ENCODE measurements around the gene MALRD1.

MALRD1 gene

DNA sequence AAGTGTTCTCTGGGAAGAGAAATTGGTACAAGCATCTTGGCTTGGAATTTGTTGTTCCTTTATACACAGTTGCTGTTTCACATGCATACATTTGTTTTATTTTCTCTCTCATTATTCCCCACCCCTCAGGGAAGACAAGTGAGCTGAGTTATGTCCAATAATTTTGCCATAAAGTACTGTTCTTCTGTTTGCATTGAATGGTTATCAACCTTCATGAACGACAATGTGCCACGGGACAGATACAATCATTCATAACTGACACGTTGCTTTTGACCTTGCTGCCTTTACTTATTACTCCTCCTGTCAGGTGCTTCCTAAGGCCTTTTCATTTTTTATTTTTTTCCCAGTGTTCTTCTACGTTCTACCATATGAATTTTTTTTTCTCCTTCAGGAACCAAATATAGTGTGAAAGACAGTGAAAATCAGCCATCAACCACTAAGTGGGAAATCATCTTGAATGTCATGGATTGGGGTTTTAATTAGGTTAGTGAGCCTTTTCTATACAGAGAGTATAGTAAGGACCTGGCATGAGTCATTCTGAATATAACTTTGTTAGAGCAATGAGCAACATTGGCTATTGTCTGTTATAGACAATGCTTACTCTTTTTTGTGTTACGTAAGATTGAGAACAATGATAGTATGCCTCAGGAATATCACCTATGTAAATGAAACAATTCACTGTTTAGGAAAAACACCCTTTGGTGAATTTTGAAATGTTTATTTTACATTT lies 383.2 kb downstream of the MALRD1 start:
- TF ChIP-seq, protein P1, sequence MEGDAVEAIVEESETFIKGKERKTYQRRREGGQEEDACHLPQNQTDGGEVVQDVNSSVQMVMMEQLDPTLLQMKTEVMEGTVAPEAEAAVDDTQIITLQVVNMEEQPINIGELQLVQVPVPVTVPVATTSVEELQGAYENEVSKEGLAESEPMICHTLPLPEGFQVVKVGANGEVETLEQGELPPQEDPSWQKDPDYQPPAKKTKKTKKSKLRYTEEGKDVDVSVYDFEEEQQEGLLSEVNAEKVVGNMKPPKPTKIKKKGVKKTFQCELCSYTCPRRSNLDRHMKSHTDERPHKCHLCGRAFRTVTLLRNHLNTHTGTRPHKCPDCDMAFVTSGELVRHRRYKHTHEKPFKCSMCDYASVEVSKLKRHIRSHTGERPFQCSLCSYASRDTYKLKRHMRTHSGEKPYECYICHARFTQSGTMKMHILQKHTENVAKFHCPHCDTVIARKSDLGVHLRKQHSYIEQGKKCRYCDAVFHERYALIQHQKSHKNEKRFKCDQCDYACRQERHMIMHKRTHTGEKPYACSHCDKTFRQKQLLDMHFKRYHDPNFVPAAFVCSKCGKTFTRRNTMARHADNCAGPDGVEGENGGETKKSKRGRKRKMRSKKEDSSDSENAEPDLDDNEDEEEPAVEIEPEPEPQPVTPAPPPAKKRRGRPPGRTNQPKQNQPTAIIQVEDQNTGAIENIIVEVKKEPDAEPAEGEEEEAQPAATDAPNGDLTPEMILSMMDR (conservative IDR thresholded peaks at IDR 0.05; ENCODE audit: control insufficient read depth, insufficient read depth, low read depth, low read length): no peak
- DNase-seq (ENCODE audit: low read depth): no peak

GRCh38 chr10:19449860-19450259 lies 401.3 kb downstream of the MALRD1 start:
- TF ChIP-seq, protein P1 (conservative IDR thresholded peaks at IDR 0.05; ENCODE audit: control insufficient read depth, insufficient read depth, low read depth, low read length): no peak
- no peak overlapping the region for H3K4me3 ChIP-seq (ENCODE audit: control insufficient read depth, low read depth, low read length)
- no peak for DNase-seq (ENCODE audit: low read depth)

More for the DNA sequence above, 383.2 kb downstream of the MALRD1 start:
- H3K4me3 ChIP-seq (ENCODE audit: control insufficient read depth, low read depth, low read length): no peak overlapping the region

DNA sequence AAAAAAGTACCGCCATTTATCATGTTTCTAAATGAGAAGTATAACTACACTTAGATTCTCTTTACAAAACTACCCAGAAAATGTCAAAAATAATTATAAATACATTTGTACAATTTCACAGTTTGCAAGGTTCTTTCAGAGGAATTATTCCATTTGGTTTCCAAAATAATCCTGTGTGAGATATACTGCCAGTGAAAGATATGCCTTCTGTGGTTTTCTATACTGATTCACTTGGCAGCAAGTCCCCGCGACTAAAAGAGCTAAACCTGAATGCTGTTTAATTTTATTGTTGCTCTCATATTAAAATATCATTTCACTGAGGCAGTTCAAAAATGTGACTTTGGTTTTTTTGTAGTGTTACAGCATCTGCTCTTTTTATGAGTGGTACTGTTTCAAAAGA lies 402.8 kb downstream of the MALRD1 start:
- DNase-seq (ENCODE audit: low read depth): no peak
- TF ChIP-seq, protein P1 (conservative IDR thresholded peaks at IDR 0.05; ENCODE audit: control insufficient read depth, insufficient read depth, low read depth, low read length): no peak
- no peak overlapping the region for H3K4me3 ChIP-seq (ENCODE audit: control insufficient read depth, low read depth, low read length)

DNA sequence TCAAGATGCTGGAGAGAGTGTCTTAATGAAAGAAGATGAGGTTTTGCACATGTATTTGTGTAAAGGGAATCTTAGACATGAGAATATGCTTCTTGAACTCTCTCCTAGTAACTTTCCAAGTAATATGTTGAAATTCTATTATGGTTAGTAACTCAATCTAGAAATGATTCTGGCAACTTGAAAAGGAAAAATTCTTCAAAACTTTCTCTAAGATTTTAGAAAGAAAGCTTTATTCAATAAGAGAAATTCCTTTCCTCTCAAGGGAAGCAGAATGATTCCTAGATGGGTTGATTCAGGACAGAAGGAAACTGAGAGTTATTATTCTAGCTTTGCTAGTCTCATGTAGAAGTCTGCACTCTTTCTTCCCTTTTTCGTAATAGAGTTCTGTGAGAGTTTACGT lies 403.3 kb downstream of the MALRD1 start:
- no peak for DNase-seq (ENCODE audit: low read depth)
- no peak overlapping the region for H3K4me3 ChIP-seq (ENCODE audit: control insufficient read depth, low read depth, low read length)
- TF ChIP-seq, protein P1 (conservative IDR thresholded peaks at IDR 0.05; ENCODE audit: control insufficient read depth, insufficient read depth, low read depth, low read length): no peak

- no peak overlapping the region for H3K4me3 ChIP-seq (ENCODE audit: control insufficient read depth, low read depth, low read length)
- no peak for DNase-seq (ENCODE audit: low read depth)
- TF ChIP-seq, protein P1 (conservative IDR thresholded peaks at IDR 0.05; ENCODE audit: control insufficient read depth, insufficient read depth, low read depth, low read length): no peak
Measured at GRCh38 chr10:19453967-19454366, 405.4 kb downstream of the MALRD1 start.

- H3K4me3 ChIP-seq (ENCODE audit: control insufficient read depth, low read depth, low read length): no peak overlapping the region
- TF ChIP-seq, protein P1 (conservative IDR thresholded peaks at IDR 0.05; ENCODE audit: control insufficient read depth, insufficient read depth, low read depth, low read length): no peak
- no peak for DNase-seq (ENCODE audit: low read depth)
Measured at GRCh38 chr10:19461588-19461987, 413.0 kb downstream of the MALRD1 start.
